ENCODE results near the gene ATP8B4.

Gene ATP8B4

GRCh38 chr15:50066202-50066601 lies 52.8 kb downstream of the ATP8B4 start:
- Histone ChIP-seq H3K27me3 (ENCODE audit: insufficient read depth, poor library complexity, severe bottlenecking) (peaks cover 5% of the 10 kb centered on the region), H3K9me3 (ENCODE audit: severe bottlenecking) (no peaks in the 10 kb centered on the region), H3K27ac (ENCODE audit: poor library complexity, severe bottlenecking) (no peak overlapping the region), H3K4me3 (ENCODE audit: severe bottlenecking) (no peak overlapping the region), H3K36me3 (ENCODE audit: low read depth) (no peaks in the 10 kb centered on the region), H3K4me1 (ENCODE audit: insufficient read depth, poor library complexity, severe bottlenecking) (no peaks in the 10 kb centered on the region)
- ATAC-seq (ENCODE audit: low read depth): no peak
- no peak for DNase-seq (ENCODE audit: low spot score)
- TF ChIP-seq, protein P1, sequence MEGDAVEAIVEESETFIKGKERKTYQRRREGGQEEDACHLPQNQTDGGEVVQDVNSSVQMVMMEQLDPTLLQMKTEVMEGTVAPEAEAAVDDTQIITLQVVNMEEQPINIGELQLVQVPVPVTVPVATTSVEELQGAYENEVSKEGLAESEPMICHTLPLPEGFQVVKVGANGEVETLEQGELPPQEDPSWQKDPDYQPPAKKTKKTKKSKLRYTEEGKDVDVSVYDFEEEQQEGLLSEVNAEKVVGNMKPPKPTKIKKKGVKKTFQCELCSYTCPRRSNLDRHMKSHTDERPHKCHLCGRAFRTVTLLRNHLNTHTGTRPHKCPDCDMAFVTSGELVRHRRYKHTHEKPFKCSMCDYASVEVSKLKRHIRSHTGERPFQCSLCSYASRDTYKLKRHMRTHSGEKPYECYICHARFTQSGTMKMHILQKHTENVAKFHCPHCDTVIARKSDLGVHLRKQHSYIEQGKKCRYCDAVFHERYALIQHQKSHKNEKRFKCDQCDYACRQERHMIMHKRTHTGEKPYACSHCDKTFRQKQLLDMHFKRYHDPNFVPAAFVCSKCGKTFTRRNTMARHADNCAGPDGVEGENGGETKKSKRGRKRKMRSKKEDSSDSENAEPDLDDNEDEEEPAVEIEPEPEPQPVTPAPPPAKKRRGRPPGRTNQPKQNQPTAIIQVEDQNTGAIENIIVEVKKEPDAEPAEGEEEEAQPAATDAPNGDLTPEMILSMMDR (IDR thresholded peaks at IDR 0.05; ENCODE audit: poor library complexity, severe bottlenecking): no peak

GRCh38 chr15:50065279-50065678 lies 53.8 kb downstream of the ATP8B4 start:
- Histone ChIP-seq H3K27ac (ENCODE audit: poor library complexity, severe bottlenecking) (no peak overlapping the region), H3K4me3 (ENCODE audit: severe bottlenecking) (no peak overlapping the region), H3K9me3 (ENCODE audit: severe bottlenecking) (no peaks in the 10 kb centered on the region), H3K4me1 (ENCODE audit: insufficient read depth, poor library complexity, severe bottlenecking) (no peaks in the 10 kb centered on the region), H3K36me3 (ENCODE audit: low read depth) (no peaks in the 10 kb centered on the region), H3K27me3 (ENCODE audit: insufficient read depth, poor library complexity, severe bottlenecking) (peaks cover 5% of the 10 kb centered on the region)
- TF ChIP-seq, protein P1 (IDR thresholded peaks at IDR 0.05; ENCODE audit: poor library complexity, severe bottlenecking): no peak
- no peak for ATAC-seq (ENCODE audit: low read depth)
- no peak for DNase-seq (ENCODE audit: low spot score)

DNA sequence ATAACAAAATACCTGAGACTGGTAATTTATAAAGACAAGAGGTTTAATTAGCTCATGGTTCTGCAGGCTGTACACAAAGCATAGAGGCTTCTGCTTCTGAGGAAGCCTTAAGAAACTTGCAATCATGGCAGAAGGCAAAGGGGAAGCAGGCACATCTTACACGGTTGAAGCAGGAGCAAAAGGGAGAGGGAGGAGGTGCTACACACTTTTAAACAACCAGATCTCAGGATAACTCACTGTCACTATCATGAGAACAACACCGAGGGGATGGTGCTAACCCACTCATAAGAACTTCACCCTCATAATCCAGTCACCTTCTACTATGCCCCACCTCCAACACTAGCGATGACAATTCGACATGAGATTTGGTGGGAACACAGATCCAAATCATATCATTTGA lies 54.4 kb downstream of the ATP8B4 start:
- H3K9me3 ChIP-seq (ENCODE audit: severe bottlenecking): no peaks in the 10 kb centered on the region

DNA sequence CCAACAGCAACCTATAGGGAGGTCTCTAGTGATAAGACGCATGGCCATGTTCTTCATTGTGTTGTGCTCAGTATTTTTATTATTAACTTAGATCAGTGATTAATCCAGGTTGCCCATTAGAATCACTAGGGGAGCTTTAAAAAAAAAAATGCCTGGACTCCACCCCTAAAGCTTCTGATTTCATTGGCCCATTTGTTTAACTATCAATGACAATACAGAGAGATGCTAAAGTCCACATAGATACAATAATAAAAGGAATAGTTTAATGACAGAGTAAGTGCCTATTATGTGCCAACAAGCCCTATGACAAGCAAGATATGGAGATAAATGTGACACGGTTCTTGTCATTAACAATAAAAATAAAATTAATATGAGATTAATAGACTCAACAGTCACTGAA lies 55.8 kb downstream of the ATP8B4 start:
- no peaks in the 10 kb centered on the region for H3K36me3 ChIP-seq (ENCODE audit: low read depth)
- no peaks in the 10 kb centered on the region for H3K9me3 ChIP-seq (ENCODE audit: severe bottlenecking)
- no peaks in the 10 kb centered on the region for H3K4me1 ChIP-seq (ENCODE audit: insufficient read depth, poor library complexity, severe bottlenecking)
- no peak for ATAC-seq (ENCODE audit: low read depth)
- TF ChIP-seq, protein P1 (IDR thresholded peaks at IDR 0.05; ENCODE audit: poor library complexity, severe bottlenecking): no peak
- H3K27ac ChIP-seq (ENCODE audit: poor library complexity, severe bottlenecking): no peak overlapping the region
- peaks cover 5% of the 10 kb centered on the region for H3K27me3 ChIP-seq (ENCODE audit: insufficient read depth, poor library complexity, severe bottlenecking)
- no peak overlapping the region for H3K4me3 ChIP-seq (ENCODE audit: severe bottlenecking)
- no peak for DNase-seq (ENCODE audit: low spot score)

More for the DNA sequence above, 54.4 kb downstream of the ATP8B4 start:
- Histone ChIP-seq H3K27me3 (ENCODE audit: insufficient read depth, poor library complexity, severe bottlenecking) (peaks cover 5% of the 10 kb centered on the region), H3K27ac (ENCODE audit: poor library complexity, severe bottlenecking) (no peak overlapping the region), H3K4me1 (ENCODE audit: insufficient read depth, poor library complexity, severe bottlenecking) (no peaks in the 10 kb centered on the region), H3K36me3 (ENCODE audit: low read depth) (no peaks in the 10 kb centered on the region), H3K4me3 (ENCODE audit: severe bottlenecking) (no peak overlapping the region)
- TF ChIP-seq, protein P1 (IDR thresholded peaks at IDR 0.05; ENCODE audit: poor library complexity, severe bottlenecking): no peak
- DNase-seq (ENCODE audit: low spot score) (no peak), ATAC-seq (ENCODE audit: low read depth) (no peak)

DNA sequence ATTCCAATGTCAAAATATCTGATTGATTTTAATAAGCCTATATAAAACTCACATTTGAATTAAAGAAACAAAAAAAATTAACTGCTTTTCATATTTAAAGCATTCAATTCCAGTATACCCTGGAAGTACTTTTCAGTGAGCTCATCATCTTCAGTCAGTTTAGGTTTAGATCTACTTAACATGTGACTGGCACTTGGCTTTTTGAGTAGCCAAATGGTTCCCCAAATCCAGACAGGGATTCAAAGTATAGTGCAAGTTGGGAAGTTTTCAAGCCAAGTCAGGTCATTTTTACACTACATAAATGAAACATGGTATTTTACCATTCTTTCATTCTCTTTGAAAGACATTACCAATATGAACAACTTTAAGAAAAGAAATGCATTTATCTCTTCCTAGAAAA lies 57.5 kb downstream of the ATP8B4 start:
- H3K27me3 ChIP-seq (ENCODE audit: insufficient read depth, poor library complexity, severe bottlenecking): peaks cover 5% of the 10 kb centered on the region
- TF ChIP-seq, protein P1 (IDR thresholded peaks at IDR 0.05; ENCODE audit: poor library complexity, severe bottlenecking): no peak
- DNase-seq (ENCODE audit: low spot score) (no peak), ATAC-seq (ENCODE audit: low read depth) (no peak)
- no peaks in the 10 kb centered on the region for H3K4me1 ChIP-seq (ENCODE audit: insufficient read depth, poor library complexity, severe bottlenecking)
- H3K36me3 ChIP-seq (ENCODE audit: low read depth): no peaks in the 10 kb centered on the region
- H3K4me3 ChIP-seq (ENCODE audit: severe bottlenecking): no peak overlapping the region
- H3K27ac ChIP-seq (ENCODE audit: poor library complexity, severe bottlenecking): no peak overlapping the region
- H3K9me3 ChIP-seq (ENCODE audit: severe bottlenecking): no peaks in the 10 kb centered on the region
